GM23248 (cell line): ENCODE measurements around the gene TBATA. TPM values are rescaled to one million over a fixed set of nuclear protein-coding genes. Genes with fewer than 3 reads are reported as not detected.

Experiments used
- DNase-seq: peaks from one replicate; pipeline ENCODE4 v3.0.0-alpha.2; 2015
- H2AFZ ChIP-seq: fragments of 200-600 bp; sonication (generic); 2 replicates; pipeline ENCODE4 v1.6.1; 2016; ENCODE audit warnings: antibody characterized with exemption
- H3F3A ChIP-seq: fragments of 200-600 bp; sonication (generic); 2 replicates; pipeline ENCODE4 v1.6.1; 2016; ENCODE audit warnings: mild to moderate bottlenecking, antibody characterized with exemption, mixed run types; ENCODE audit not compliant: insufficient read depth
- H3K27ac ChIP-seq: fragments of 200-600 bp; sonication (generic); 2 replicates; pipeline ENCODE4 v1.5.1; 2016; ENCODE audit warnings: mild to moderate bottlenecking
- H3K27me3 ChIP-seq: fragments of 200-600 bp; sonication (generic); replicated peaks from 2 replicates; pipeline ENCODE4 v1.6.1; 2016; ENCODE audit warnings: mild to moderate bottlenecking; ENCODE audit not compliant: insufficient read depth
- H3K36me3 ChIP-seq: fragments of 200-600 bp; sonication (generic); 2 replicates; pipeline ENCODE4 v1.6.1; 2016; ENCODE audit warnings: low read depth, mild to moderate bottlenecking
- H3K4me1 ChIP-seq: fragments of 200-600 bp; sonication (generic); 2 replicates; pipeline ENCODE4 v1.6.1; 2016; ENCODE audit warnings: mild to moderate bottlenecking; ENCODE audit not compliant: insufficient read depth
- H3K4me2 ChIP-seq: fragments of 200-600 bp; sonication (generic); one replicate; pipeline ENCODE4 v1.6.1; 2016; ENCODE audit warnings: mild to moderate bottlenecking; ENCODE audit not compliant: unreplicated experiment
- H3K4me3 ChIP-seq: fragments of 200-600 bp; sonication (generic); 2 replicates; pipeline ENCODE4 v1.5.1; 2016; ENCODE audit warnings: mild to moderate bottlenecking
- H3K79me2 ChIP-seq: fragments of 200-600 bp; sonication (generic); 2 replicates; pipeline ENCODE4 v1.6.1; 2016; ENCODE audit warnings: mild to moderate bottlenecking; ENCODE audit not compliant: insufficient read depth
- H3K9ac ChIP-seq: fragments of 200-600 bp; sonication (generic); 2 replicates; pipeline ENCODE4 v1.6.1; 2016; ENCODE audit warnings: mild to moderate bottlenecking
- H3K9me2 ChIP-seq: fragments of 200-600 bp; sonication (generic); 2 replicates; pipeline ENCODE4 v1.6.1; 2016; ENCODE audit warnings: mixed run types, mild to moderate bottlenecking, moderate library complexity; ENCODE audit not compliant: insufficient read depth
- H3K9me3 ChIP-seq: fragments of 200-600 bp; sonication (generic); one replicate; pipeline ENCODE4 v1.6.1; 2017; ENCODE audit warnings: low read depth
- H4K20me1 ChIP-seq: fragments of 200-600 bp; sonication (generic); 2 replicates; pipeline ENCODE4 v1.6.0; 2016; ENCODE audit not compliant: insufficient read depth
- EZH2 ChIP-seq: fragments of 200-600 bp; sonication (generic); IDR thresholded peaks from 2 replicates; pipeline ENCODE4 v1.6.1; 2018; ENCODE audit warnings: antibody characterized with exemption, mild to moderate bottlenecking; ENCODE audit not compliant: insufficient read depth, poor library complexity, severe bottlenecking
- EZH2phosphoT487 ChIP-seq: fragments of 200-600 bp; sonication (generic); IDR thresholded peaks from 2 replicates; pipeline ENCODE4 v1.6.1; 2018; ENCODE audit warnings: antibody characterized with exemption, moderate library complexity, mild to moderate bottlenecking, low read depth; ENCODE audit not compliant: insufficient read depth
- WGBS, 2 experiments: methylation state at CpG; one replicate each; pipeline ENCODE4 v1.1.6; 2015 to 2017; ENCODE audit warnings: low lambda C conversion rate in 2 of 2, low coverage in 1 of 2; ENCODE audit errors: missing lambda C conversion rate in 2 of 2; 5-methylcytosine and 5-hydroxymethylcytosine counted together
- in situ Hi-C: fragments of 300-500 bp; cut with MboI; formaldehyde crosslinking; loops from 2 replicates; pipeline ENCODE4 v1.15.0; 2020
- polyA plus RNA-seq: library from polyadenylated mRNA; unstranded; fragments of >200 nt; fragmentation: Nextera tagmentation; extraction: Ambion mirVana; gene quantifications from 2 replicates; pipeline ENCODE4 v1.2.1, GENCODE V29; 2016
- total RNA-seq: library from RNA; depleted of rRNA; stranded (reverse); fragments of >200 nt; shearing (Covaris generic); gene quantifications from 2 replicates; pipeline ENCODE4 v1.2.3, GENCODE V29; 2014

Gene TBATA
- total and polyA plus RNA-seq, 2 experiments from 2014 or later: not detected

DNA sequence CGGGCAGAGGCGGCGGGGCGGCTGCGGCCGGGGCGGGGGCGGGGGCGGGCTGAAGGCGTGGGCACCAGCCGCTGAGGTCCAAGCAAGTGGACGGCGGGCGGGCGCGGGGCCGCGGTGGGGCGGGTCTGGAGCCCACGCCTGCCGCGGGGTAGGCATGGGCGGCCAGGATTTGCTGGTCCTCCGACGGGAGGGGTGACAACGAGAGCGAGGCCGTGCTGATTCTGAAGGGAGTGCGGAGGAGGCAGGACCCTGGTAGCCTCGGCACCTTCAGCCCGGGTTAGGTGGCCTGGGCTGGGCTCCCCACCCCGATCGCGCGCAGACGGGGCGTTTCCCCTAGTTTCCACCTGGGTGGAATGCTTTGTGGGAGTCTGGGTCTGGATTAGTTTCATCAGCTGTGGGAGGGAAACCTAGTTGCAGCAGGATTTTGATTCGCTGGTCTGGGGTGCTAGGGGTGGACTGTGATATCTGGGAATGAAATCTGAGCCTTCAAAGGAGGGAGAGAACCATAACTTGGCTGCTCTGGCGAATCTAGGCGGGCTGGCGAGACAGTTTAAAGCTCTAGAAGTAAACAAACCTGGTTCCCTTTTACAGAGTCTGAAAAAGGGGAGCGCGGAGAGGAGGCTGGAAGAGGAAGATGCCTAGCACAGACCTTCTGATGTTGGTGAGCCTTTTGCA is 31.2 kb upstream of the TBATA start:
- Histone ChIP-seq H3K4me2 (peak overlapping the region; percentile 96), H3K79me2 (peaks cover 48% of the 10 kb centered on the region), H3K4me1 (peaks cover 11% of the 10 kb centered on the region; the same call in 1 of the 2 replicates), H3K27me3 (no peaks in the 10 kb centered on the region), H3K9me3 (no peaks in the 10 kb centered on the region), H3K27ac (peak overlapping the region; percentile 78), H2AFZ (peak overlapping the region; percentile 82), H3K4me3 (peak overlapping the region; percentile 91), H3K36me3 (peaks cover 12% of the 10 kb centered on the region; the same call in 1 of the 2 replicates), H3K9ac (peak overlapping the region; percentile 81), H3K9me2 (no peaks in the 10 kb centered on the region), H4K20me1 (no peaks in the 10 kb centered on the region), H3F3A (peaks cover 6% of the 10 kb centered on the region; the same call in 1 of the 2 replicates)
- peak; percentile 85 for DNase-seq
- WGBS, 2 experiments: 1 to 3% methylated on average over 14 to 41 of the region's 43 CpGs
- in situ Hi-C loops: no loop called here
- TF ChIP-seq EZH2: no peak
- TF ChIP-seq EZH2phosphoT487: no peak

DNA sequence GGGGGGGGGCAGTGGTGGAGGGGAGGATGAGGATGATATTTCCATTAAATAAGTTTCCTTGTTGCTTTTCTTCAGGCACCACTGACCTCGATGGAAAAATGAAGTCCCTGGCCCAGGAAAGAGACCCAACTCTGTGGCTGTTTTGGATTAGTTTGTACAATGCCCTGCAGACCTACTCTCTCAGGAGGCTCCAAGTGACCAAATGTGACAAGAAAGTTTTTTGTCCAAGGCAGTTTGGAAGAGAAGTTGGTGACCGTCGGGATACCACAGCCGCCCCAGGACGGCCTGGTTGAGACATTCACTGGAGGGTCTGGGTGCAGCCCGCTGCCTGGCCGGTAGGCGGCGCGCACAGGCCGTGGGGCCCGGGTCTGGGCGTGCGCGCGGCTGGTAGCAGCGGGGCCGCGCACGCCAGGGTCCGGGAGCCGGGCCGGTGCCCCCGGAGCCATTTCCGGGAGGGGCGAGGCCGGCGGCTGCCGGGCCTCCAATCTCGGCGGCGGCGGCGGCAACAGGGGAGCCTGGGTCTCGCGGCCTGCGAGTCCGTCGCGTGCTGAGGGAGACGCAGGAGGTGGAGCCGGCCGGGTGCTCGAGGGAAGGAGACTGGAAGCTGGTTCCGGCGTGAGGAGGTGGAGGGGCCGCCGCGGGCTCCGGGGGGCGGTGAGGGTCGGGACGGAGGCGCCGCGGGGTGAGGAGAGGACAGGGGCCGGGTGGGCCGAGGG is 30.5 kb upstream of the TBATA start, which contains the start of gene SGPL1:
TSS of gene SGPL1 (plus strand) at position 445 of the 716 bp plus-strand sequence. CDS start 906 bp downstream, outside the sequence.
- H3K79me2 ChIP-seq: peaks cover 41% of the 10 kb centered on the region
- H3K9ac ChIP-seq: peak within 1 kb of the TSS; percentile 81
- H3K4me2 ChIP-seq: peak within 1 kb of the TSS; percentile 96
- no peaks in the 10 kb centered on the region for H4K20me1 ChIP-seq
- H2AFZ ChIP-seq: peak within 1 kb of the TSS; percentile 82
- in situ Hi-C loops: no loop called here
- DNase-seq: peak; percentile 94
- H3K9me3 ChIP-seq: no peaks in the 10 kb centered on the region
- peak within 1 kb of the TSS; percentile 91 for H3K4me3 ChIP-seq
- peak within 1 kb of the TSS; percentile 78 for H3K27ac ChIP-seq
- no peaks in the 10 kb centered on the region for H3K27me3 ChIP-seq
- peaks cover 10% of the 10 kb centered on the region; the same call in 1 of the 2 replicates for H3K36me3 ChIP-seq
- no peaks in the 10 kb centered on the region for H3K9me2 ChIP-seq
- 0 to 1% methylated on average over 30 to 43 of the region's 58 CpGs for WGBS, 2 experiments
- H3F3A ChIP-seq: peaks cover 6% of the 10 kb centered on the region; the same call in 1 of the 2 replicates
- TF ChIP-seq EZH2phosphoT487: no peak
- no peak for TF ChIP-seq EZH2
- peaks cover 11% of the 10 kb centered on the region; the same call in 1 of the 2 replicates for H3K4me1 ChIP-seq

GRCh38 chr10:70814126-70814525 is 28.9 kb upstream of the TBATA start:
- Histone ChIP-seq H3F3A (peaks cover 6% of the 10 kb centered on the region; the same call in 1 of the 2 replicates), H3K79me2 (peaks cover 25% of the 10 kb centered on the region), H3K27ac (no peak overlapping the region), H3K9ac (no peak overlapping the region), H3K4me1 (peaks cover 17% of the 10 kb centered on the region), H3K36me3 (0 out of 2 replicates have a peak, but pooled peaks cover 3% of the 10 kb centered on the region), H4K20me1 (no peaks in the 10 kb centered on the region), H3K9me2 (no peaks in the 10 kb centered on the region), H3K27me3 (no peaks in the 10 kb centered on the region), H3K4me2 (no peak overlapping the region), H3K4me3 (no peak overlapping the region), H3K9me3 (no peaks in the 10 kb centered on the region), H2AFZ (no peak overlapping the region)
- TF ChIP-seq EZH2phosphoT487 (no peak), EZH2 (no peak)
- 88 to 90% methylated on average over 4 of the region's 4 CpGs for WGBS, 2 experiments
- in situ Hi-C loops: loop anchor here (5.0 kb wide), 1 partner anchor 68 kb away; no protein-coding TSS in a partner anchor
- no peak for DNase-seq

DNA sequence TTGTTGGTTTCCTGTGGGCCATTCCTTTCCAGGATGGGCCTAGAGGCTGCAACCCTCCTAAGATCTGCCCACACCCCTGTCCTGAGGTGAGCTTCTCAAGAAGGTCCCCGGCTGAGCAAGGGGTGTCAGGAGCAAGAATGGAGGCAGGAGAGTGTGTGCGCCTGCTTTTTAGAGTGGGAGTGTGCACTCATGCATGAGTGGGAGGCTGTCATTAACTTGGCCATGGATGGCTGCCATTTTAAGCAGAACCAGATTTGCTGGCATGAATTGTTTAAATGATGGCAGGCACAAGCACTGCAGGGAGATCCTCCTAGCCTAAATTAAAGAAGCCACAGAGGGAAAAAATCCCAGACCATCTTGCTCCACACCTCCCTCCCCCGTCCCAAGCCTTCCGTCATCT is 27.6 kb upstream of the TBATA start:
- DNase-seq: no peak
- Histone ChIP-seq H3K27ac (no peak overlapping the region), H2AFZ (no peak overlapping the region), H3K36me3 (0 out of 2 replicates have a peak, but pooled peaks cover 3% of the 10 kb centered on the region), H3K4me1 (peaks cover 21% of the 10 kb centered on the region), H3F3A (peaks cover 6% of the 10 kb centered on the region; the same call in 1 of the 2 replicates), H3K4me2 (no peak overlapping the region), H3K9ac (no peak overlapping the region), H3K9me3 (no peaks in the 10 kb centered on the region), H3K9me2 (no peaks in the 10 kb centered on the region), H4K20me1 (no peaks in the 10 kb centered on the region), H3K79me2 (peaks cover 12% of the 10 kb centered on the region), H3K4me3 (no peak overlapping the region), H3K27me3 (no peaks in the 10 kb centered on the region)
- WGBS, 2 experiments: 15 to 22% methylated on average over 4 of the region's 4 CpGs
- in situ Hi-C loops: loop anchor here (5.0 kb wide), 1 partner anchor 69 kb away; no protein-coding TSS in a partner anchor
- TF ChIP-seq EZH2 (no peak), EZH2phosphoT487 (no peak)
